ENCODE measurements around the gene GRIN2D.

GRIN2D gene

GRCh38 chr19:48397263-48398101 is 4.0 kb downstream of the GRIN2D start (continued):
- TF ChIP-seq ZBTB6 (tag by site-specific recombination; IDR thresholded peaks at IDR 0.05) (peak; percentile 7; the same call in 1 of the 2 replicates), ZBTB26 (tag by site-specific recombination; optimal IDR thresholded peaks at IDR 0.05) (no peak), PRDM1 (tag by site-specific recombination; IDR thresholded peaks at IDR 0.05) (peak; percentile 94), ZNF157 (tag by site-specific recombination; IDR thresholded peaks at IDR 0.05) (peak; percentile 25; the same call in 1 of the 2 replicates), KLF8 (tag by site-specific recombination; IDR thresholded peaks at IDR 0.05) (peak; percentile 11; the same call in 1 of the 2 replicates), PRDM10 (tag by site-specific recombination; IDR thresholded peaks at IDR 0.05) (no peak), ZNF561 (tag by site-specific recombination; IDR thresholded peaks at IDR 0.05; ENCODE audit: borderline replicate concordance) (no peak), ZNF398 (tag by site-specific recombination; IDR thresholded peaks at IDR 0.05) (peak; percentile 37), ZNF785 (tag by site-specific recombination; IDR thresholded peaks at IDR 0.05) (peak; percentile 56; the same call in 1 of the 2 replicates)

GRCh38 chr19:48398102-48398374 is 4.6 kb downstream of the GRIN2D start:
- Histone ChIP-seq H3K9me3 (ENCODE audit: control insufficient read depth, insufficient read depth, low read depth, low read length) (no peaks in the 10 kb centered on the region), H3K4me1 (ENCODE audit: control insufficient read depth, insufficient read depth, low read length) (peaks cover 12% of the 10 kb centered on the region), H3K36me3 (ENCODE audit: control insufficient read depth in 2 of 2, insufficient read depth in 1 of 2, low read length in 2 of 2) (no peaks in the 10 kb centered on the region), H3K4me3 (ENCODE audit: low read depth, low read length) (no peak overlapping the region), H3K27ac (ENCODE audit: extremely low read depth, low read depth, low read length) (no peak overlapping the region)
- POLR2A ChIA-PET: no interaction called here
- CTCF ChIA-PET: no interaction called here
- TF ChIP-seq ZNF148 (tag by site-specific recombination; IDR thresholded peaks at IDR 0.05; ENCODE audit: borderline replicate concordance) (no peak), IKZF3 (tag by site-specific recombination; IDR thresholded peaks at IDR 0.05) (no peak), ZBTB11 (tag by site-specific recombination; conservative IDR thresholded peaks at IDR 0.05; ENCODE audit: low read depth) (peak; percentile 10; the same call in 1 of the 2 replicates), ZNF433 (tag by site-specific recombination; IDR thresholded peaks at IDR 0.05; ENCODE audit: low read depth) (no peak), ZFP41 (tag by site-specific recombination; IDR thresholded peaks at IDR 0.05; ENCODE audit: borderline replicate concordance) (no peak), SCRT2 (tag by site-specific recombination; IDR thresholded peaks at IDR 0.05) (no peak), ZNF580 (tag by site-specific recombination; IDR thresholded peaks at IDR 0.05) (no peak), ZNF600 (tag by site-specific recombination; IDR thresholded peaks at IDR 0.05) (peak; percentile 85), BCL11B (tag by site-specific recombination; IDR thresholded peaks at IDR 0.05; ENCODE audit: low read depth) (no peak), KLF8 (tag by site-specific recombination; IDR thresholded peaks at IDR 0.05) (peak; percentile 5; the same call in 1 of the 2 replicates), ZNF596 (tag by site-specific recombination; IDR thresholded peaks at IDR 0.05) (peak; percentile 83; the same call in 1 of the 2 replicates)
